HepG2 (cell line): Measurements from ENCODE around the gene OR2B2. TPM values are rescaled to one million over a fixed set of nuclear protein-coding genes. Genes with fewer than 3 reads are reported as not detected.

Source experiments
- ATF5 ChIP-seq: sonication (generic); formaldehyde crosslinking; IDR thresholded peaks from 2 replicates; pipeline ENCODE4 v1.4.0; 2020; ENCODE audit warnings: mild to moderate bottlenecking, low read depth, missing genetic modification reagents
- EED ChIP-seq: sonication (generic); formaldehyde crosslinking; IDR thresholded peaks from 2 replicates; pipeline ENCODE4 v1.5.0; 2020; ENCODE audit warnings: mild to moderate bottlenecking, missing genetic modification reagents
- ETV6 ChIP-seq: sonication (generic); formaldehyde crosslinking; conservative IDR thresholded peaks from 2 replicates; pipeline ENCODE4 v1.4.0; 2020; ENCODE audit warnings: missing genetic modification reagents
- GABPB1 ChIP-seq: IDR thresholded peaks from 2 replicates; pipeline ENCODE4 v1.6.1; 2016; ENCODE audit warnings: mild to moderate bottlenecking, missing genetic modification reagents, moderate library complexity, missing compliant biosample characterization
- KLF13 ChIP-seq: sonication (generic); formaldehyde crosslinking; IDR thresholded peaks from 2 replicates; pipeline ENCODE4 v1.4.0; 2020; ENCODE audit warnings: mild to moderate bottlenecking, missing genetic modification reagents
- LRRFIP1 ChIP-seq: sonication (generic); formaldehyde crosslinking; conservative IDR thresholded peaks from 2 replicates; pipeline ENCODE4 v1.4.0; 2020; ENCODE audit warnings: missing genetic modification reagents
- MXI1 ChIP-seq: IDR thresholded peaks from 3 replicates; pipeline ENCODE4 v1.6.1; 2012; ENCODE audit warnings: low read depth, low read length, inconsistent platforms, borderline replicate concordance
- NFATC3 ChIP-seq: sonication (generic); formaldehyde crosslinking; IDR thresholded peaks from 2 replicates; pipeline ENCODE4 v1.5.1; 2020; ENCODE audit warnings: mild to moderate bottlenecking, missing genetic modification reagents
- PAX8 ChIP-seq: sonication (generic); formaldehyde crosslinking; IDR thresholded peaks from 2 replicates; pipeline ENCODE4 v1.8.0; 2022; ENCODE audit warnings: mild to moderate bottlenecking, missing genetic modification reagents, borderline replicate concordance
- SIN3B ChIP-seq: fragments of 150-350 bp; IDR thresholded peaks from 2 replicates; pipeline ENCODE4 v1.6.1; 2014; ENCODE audit warnings: low read length
- SIX4 ChIP-seq: sonication (generic); formaldehyde crosslinking; IDR thresholded peaks from 2 replicates; pipeline ENCODE4 v1.4.0; 2020; ENCODE audit warnings: missing genetic modification reagents
- STAT5B ChIP-seq: sonication (generic); formaldehyde crosslinking; IDR thresholded peaks from 2 replicates; pipeline ENCODE4 v1.4.0; 2020; ENCODE audit warnings: missing genetic modification reagents
- ZBTB10 ChIP-seq: sonication (generic); formaldehyde crosslinking; IDR thresholded peaks from 2 replicates; pipeline ENCODE4 v1.4.0; 2020; ENCODE audit warnings: missing genetic modification reagents, borderline replicate concordance
- ZC3H4 ChIP-seq: sonication (generic); formaldehyde crosslinking; IDR thresholded peaks from 2 replicates; pipeline ENCODE4 v1.4.0; 2020; ENCODE audit warnings: missing genetic modification reagents, borderline replicate concordance
- ZMYM2 ChIP-seq: sonication (generic); formaldehyde crosslinking; IDR thresholded peaks from 2 replicates; pipeline ENCODE4 v1.8.0; 2022; ENCODE audit warnings: mild to moderate bottlenecking, missing genetic modification reagents
- ZNF207 ChIP-seq: fragments of 450-650 bp; IDR thresholded peaks from 2 replicates; pipeline ENCODE4 v1.6.1; 2016; ENCODE audit warnings: antibody characterized with exemption, borderline replicate concordance
- ZNF33A ChIP-seq: sonication (generic); formaldehyde crosslinking; IDR thresholded peaks from 2 replicates; pipeline ENCODE4 v1.5.1; 2020; ENCODE audit warnings: missing genetic modification reagents, mild to moderate bottlenecking, moderate library complexity, borderline replicate concordance
- ZNF530 ChIP-seq: sonication (generic); formaldehyde crosslinking; IDR thresholded peaks from 2 replicates; pipeline ENCODE4 v1.5.0; 2020; ENCODE audit warnings: low read depth, mild to moderate bottlenecking, missing genetic modification reagents
- ZNF557 ChIP-seq: sonication (generic); formaldehyde crosslinking; IDR thresholded peaks from 2 replicates; pipeline ENCODE4 v1.4.0; 2020; ENCODE audit warnings: missing genetic modification reagents
- ZNF616 ChIP-seq: sonication (generic); formaldehyde crosslinking; IDR thresholded peaks from 2 replicates; pipeline ENCODE4 v1.5.0; 2020; ENCODE audit warnings: low read depth, mild to moderate bottlenecking, missing genetic modification reagents
- ZNF7 ChIP-seq: IDR thresholded peaks from 2 replicates; pipeline ENCODE4 v1.6.1; 2016; ENCODE audit warnings: missing biosample characterization, missing genetic modification reagents
- ZNF878 ChIP-seq: sonication (generic); formaldehyde crosslinking; IDR thresholded peaks from 2 replicates; pipeline ENCODE4 v1.8.1; 2023; ENCODE audit warnings: mild to moderate bottlenecking, missing genetic modification reagents, moderate library complexity
- ZSCAN29 ChIP-seq: sonication (generic); formaldehyde crosslinking; conservative IDR thresholded peaks from 2 replicates; pipeline ENCODE4 v1.4.0; 2020; ENCODE audit warnings: mild to moderate bottlenecking, missing genetic modification reagents
- polyA plus RNA-seq, 8 experiments: library from polyadenylated mRNA; depleted of rRNA in 3 of 8; stranded (reverse) in 7 of 8; unstranded in 1 of 8; fragments of >200 nt; fragmentation: Illumina TruSeq in 4 of 8; extraction: Trizol in 4 of 8; gene quantifications; 2 replicates each; pipeline versions ENCODE4 v1.2.1 to v1.2.3, GENCODE V29; 2011 to 2016; ENCODE audit warnings: low read depth in 4 of 8, missing spikeins in 1 of 8, mixed read lengths in 1 of 8; ENCODE audit not compliant: insufficient read depth in 1 of 8
- total RNA-seq, 5 experiments: library from RNA; depleted of rRNA; stranded (reverse); fragments of >200 nt; fragmentation: Illumina TruSeq; extraction: Trizol; gene quantifications; 2 replicates each; pipeline ENCODE4 v1.2.3, GENCODE V29; 2016; ENCODE audit warnings: low read depth in 1 of 5

Gene OR2B2
- total and polyA plus RNA-seq, 2 of the 13 experiments (the other 11 are each of a cell fraction or from before 2014, with no cell fraction given) = not detected

- no peak for TF ChIP-seq ATF5 (CRISPR knock-in tag)
- no peak for TF ChIP-seq ZNF33A (CRISPR knock-in tag)
- TF ChIP-seq ZMYM2 (CRISPR knock-in tag) = peak; percentile 64; the same call in 1 of the 2 replicates
- no peak for TF ChIP-seq NFATC3
- TF ChIP-seq ETV6 = 0 out of 2 replicates have a peak, but pooled peaks have one; percentile 31
- no peak for TF ChIP-seq ZC3H4 (CRISPR knock-in tag)
- no peak; the same call in 1 of the 2 replicates for TF ChIP-seq PAX8
- no peak; the same call in 1 of the 2 replicates for TF ChIP-seq SIN3B
- TF ChIP-seq GABPB1 (CRISPR knock-in tag) = peak; percentile 56; the same call in 1 of the 2 replicates
- TF ChIP-seq ZNF7 (CRISPR knock-in tag) = no peak
- TF ChIP-seq ZSCAN29 (CRISPR knock-in tag) = no peak
- TF ChIP-seq MXI1 = no peak
- TF ChIP-seq ZNF878 (CRISPR knock-in tag) = 0 out of 2 replicates have a peak, but pooled peaks have one; percentile 46
- TF ChIP-seq ZNF616 (CRISPR knock-in tag) = no peak
- no peak for TF ChIP-seq KLF13 (CRISPR knock-in tag)
- TF ChIP-seq ZNF557 = no peak
- no peak for TF ChIP-seq ZNF207
- TF ChIP-seq SIX4 (CRISPR knock-in tag) = peak; percentile 74; the same call in 1 of the 2 replicates
- peak; percentile 79; the same call in 1 of the 2 replicates for TF ChIP-seq ZNF530 (CRISPR knock-in tag)
- TF ChIP-seq ZBTB10 = no peak
- no peak for TF ChIP-seq STAT5B (CRISPR knock-in tag)
- TF ChIP-seq EED (CRISPR knock-in tag) = no peak
- no peak for TF ChIP-seq LRRFIP1 (CRISPR knock-in tag)
Measured at GRCh38 chr6:27864906-27865849, 47.0 kb downstream of the OR2B2 start (continued).
